ENCODE data around the gene UBE2I.
"Not testable (repeated sequence)": the region's sequence is repeated elsewhere in the genome, so short reads cannot be mapped to it uniquely, and the experiment has no call there.

The UBE2I gene

GRCh38 chr16:1265826-1266225 lies 43.6 kb upstream of the UBE2I start:
- no peaks in the 10 kb centered on the region for H3K9me3 ChIP-seq (ENCODE audit: control insufficient read depth, insufficient read depth, low read depth, low read length)
- TF ChIP-seq ZNF544 (tag by site-specific recombination; IDR thresholded peaks at IDR 0.05) (no peak), ZSCAN23 (tag by site-specific recombination; IDR thresholded peaks at IDR 0.05) (no peak), FEZF1 (tag by site-specific recombination; IDR thresholded peaks at IDR 0.05) (no peak), MYNN (tag by site-specific recombination; IDR thresholded peaks at IDR 0.05; ENCODE audit: borderline replicate concordance) (no peak), ZNF626 (tag by site-specific recombination; IDR thresholded peaks at IDR 0.05) (no peak), ZNF449 (tag by site-specific recombination; IDR thresholded peaks at IDR 0.05) (no peak), ZNF677 (tag by site-specific recombination; IDR thresholded peaks at IDR 0.05) (no peak), ZNF529 (tag by site-specific recombination; IDR thresholded peaks at IDR 0.05; ENCODE audit: insufficient replicate concordance) (no peak), ZNF112 (tag by site-specific recombination; IDR thresholded peaks at IDR 0.05) (no peak), ZFP41 (tag by site-specific recombination; IDR thresholded peaks at IDR 0.05; ENCODE audit: borderline replicate concordance) (no peak), ZNF600 (tag by site-specific recombination; IDR thresholded peaks at IDR 0.05) (no peak)
- TF ChIP-seq, protein P1, sequence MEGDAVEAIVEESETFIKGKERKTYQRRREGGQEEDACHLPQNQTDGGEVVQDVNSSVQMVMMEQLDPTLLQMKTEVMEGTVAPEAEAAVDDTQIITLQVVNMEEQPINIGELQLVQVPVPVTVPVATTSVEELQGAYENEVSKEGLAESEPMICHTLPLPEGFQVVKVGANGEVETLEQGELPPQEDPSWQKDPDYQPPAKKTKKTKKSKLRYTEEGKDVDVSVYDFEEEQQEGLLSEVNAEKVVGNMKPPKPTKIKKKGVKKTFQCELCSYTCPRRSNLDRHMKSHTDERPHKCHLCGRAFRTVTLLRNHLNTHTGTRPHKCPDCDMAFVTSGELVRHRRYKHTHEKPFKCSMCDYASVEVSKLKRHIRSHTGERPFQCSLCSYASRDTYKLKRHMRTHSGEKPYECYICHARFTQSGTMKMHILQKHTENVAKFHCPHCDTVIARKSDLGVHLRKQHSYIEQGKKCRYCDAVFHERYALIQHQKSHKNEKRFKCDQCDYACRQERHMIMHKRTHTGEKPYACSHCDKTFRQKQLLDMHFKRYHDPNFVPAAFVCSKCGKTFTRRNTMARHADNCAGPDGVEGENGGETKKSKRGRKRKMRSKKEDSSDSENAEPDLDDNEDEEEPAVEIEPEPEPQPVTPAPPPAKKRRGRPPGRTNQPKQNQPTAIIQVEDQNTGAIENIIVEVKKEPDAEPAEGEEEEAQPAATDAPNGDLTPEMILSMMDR (tag by site-specific recombination; IDR thresholded peaks at IDR 0.05): no peak
- ChIA-PET CTCF (interaction anchor here (1.1 kb wide), 1 partner anchor 35 kb away, joined by 4 read pairs; no protein-coding TSS in a partner anchor), POLR2A (no interaction called here)
- H3K27ac ChIP-seq (ENCODE audit: extremely low read depth, low read depth, low read length): no peak overlapping the region
- H3K4me3 ChIP-seq (ENCODE audit: low read depth, low read length): no peak overlapping the region
- H3K4me1 ChIP-seq (ENCODE audit: control insufficient read depth, insufficient read depth, low read length): no peaks in the 10 kb centered on the region
- no peaks in the 10 kb centered on the region for H3K36me3 ChIP-seq (ENCODE audit: control insufficient read depth in 2 of 2, insufficient read depth in 1 of 2, low read length in 2 of 2)

DNA sequence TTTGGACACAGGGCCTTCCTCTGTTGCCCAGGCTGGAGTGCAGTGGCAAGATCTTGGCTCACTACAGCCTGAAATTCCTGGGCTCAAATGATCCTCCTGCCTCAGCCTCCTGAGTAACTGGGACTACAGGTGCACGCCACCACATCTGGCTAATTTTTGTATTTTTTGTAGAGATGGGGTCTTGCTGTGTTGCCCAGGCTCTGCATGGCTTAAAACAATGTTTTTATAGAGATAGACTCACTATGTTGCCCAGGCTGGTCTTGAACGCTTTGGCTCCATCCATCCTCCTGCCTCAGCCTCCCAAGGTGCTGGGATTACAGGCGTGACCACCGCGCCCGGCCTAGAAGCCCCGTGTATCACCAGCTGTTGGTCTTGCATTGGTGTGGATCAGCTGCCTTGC lies 40.0 kb upstream of the UBE2I start:
- H3K9me3 ChIP-seq (ENCODE audit: control insufficient read depth, insufficient read depth, low read depth, low read length); POLR2A ChIA-PET; H3K4me3 ChIP-seq (ENCODE audit: low read depth, low read length); H3K36me3 ChIP-seq (ENCODE audit: control insufficient read depth in 2 of 2, insufficient read depth in 1 of 2, low read length in 2 of 2); H3K27ac ChIP-seq (ENCODE audit: extremely low read depth, low read depth, low read length); CTCF ChIA-PET: not testable (repeated sequence)
- peak; percentile 97 for TF ChIP-seq ZNF121 (tag by site-specific recombination; IDR thresholded peaks at IDR 0.05)
- peaks cover 12% of the 10 kb centered on the region for H3K4me1 ChIP-seq (ENCODE audit: control insufficient read depth, insufficient read depth, low read length)

- POLR2A ChIA-PET: no interaction called here
- no peaks in the 10 kb centered on the region for H3K36me3 ChIP-seq (ENCODE audit: control insufficient read depth in 2 of 2, insufficient read depth in 1 of 2, low read length in 2 of 2)
- CTCF ChIA-PET: interaction anchor here (0.7 kb wide), 1 partner anchor 1550 kb away, joined by 3 read pairs; no protein-coding TSS in a partner anchor
- peaks cover 12% of the 10 kb centered on the region for H3K4me1 ChIP-seq (ENCODE audit: control insufficient read depth, insufficient read depth, low read length)
- H3K9me3 ChIP-seq (ENCODE audit: control insufficient read depth, insufficient read depth, low read depth, low read length): no peaks in the 10 kb centered on the region
- H3K4me3 ChIP-seq (ENCODE audit: low read depth, low read length): no peak overlapping the region
- H3K27ac ChIP-seq (ENCODE audit: extremely low read depth, low read depth, low read length): no peak overlapping the region; the same call in 1 of the 2 replicates
- no peak for TF ChIP-seq ZNF24 (tag by site-specific recombination; IDR thresholded peaks at IDR 0.05)
- peak; percentile 49 for TF ChIP-seq YY2 (tag by site-specific recombination; IDR thresholded peaks at IDR 0.05)
- TF ChIP-seq ZNF19 (tag by site-specific recombination; IDR thresholded peaks at IDR 0.05; ENCODE audit: low read depth): no peak
- peak; percentile 100 for TF ChIP-seq ZNF10 (tag by site-specific recombination; IDR thresholded peaks at IDR 0.05)
- TF ChIP-seq, protein P2, sequence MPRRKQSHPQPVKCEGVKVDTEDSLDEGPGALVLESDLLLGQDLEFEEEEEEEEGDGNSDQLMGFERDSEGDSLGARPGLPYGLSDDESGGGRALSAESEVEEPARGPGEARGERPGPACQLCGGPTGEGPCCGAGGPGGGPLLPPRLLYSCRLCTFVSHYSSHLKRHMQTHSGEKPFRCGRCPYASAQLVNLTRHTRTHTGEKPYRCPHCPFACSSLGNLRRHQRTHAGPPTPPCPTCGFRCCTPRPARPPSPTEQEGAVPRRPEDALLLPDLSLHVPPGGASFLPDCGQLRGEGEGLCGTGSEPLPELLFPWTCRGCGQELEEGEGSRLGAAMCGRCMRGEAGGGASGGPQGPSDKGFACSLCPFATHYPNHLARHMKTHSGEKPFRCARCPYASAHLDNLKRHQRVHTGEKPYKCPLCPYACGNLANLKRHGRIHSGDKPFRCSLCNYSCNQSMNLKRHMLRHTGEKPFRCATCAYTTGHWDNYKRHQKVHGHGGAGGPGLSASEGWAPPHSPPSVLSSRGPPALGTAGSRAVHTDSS (tag by site-specific recombination; IDR thresholded peaks at IDR 0.05): no peak
- no peak for TF ChIP-seq ZNF214 (tag by site-specific recombination; IDR thresholded peaks at IDR 0.05; ENCODE audit: borderline replicate concordance)
Measured at GRCh38 chr16:1271380-1271723, 38.1 kb upstream of the UBE2I start.

Data from HEK293 (cell line).